ENCODE results near the gene FOXJ3.

The FOXJ3 gene

GRCh38 chr1:42141978-42142377 is 193.1 kb downstream of the FOXJ3 start:
- no peak for DNase-seq

DNA sequence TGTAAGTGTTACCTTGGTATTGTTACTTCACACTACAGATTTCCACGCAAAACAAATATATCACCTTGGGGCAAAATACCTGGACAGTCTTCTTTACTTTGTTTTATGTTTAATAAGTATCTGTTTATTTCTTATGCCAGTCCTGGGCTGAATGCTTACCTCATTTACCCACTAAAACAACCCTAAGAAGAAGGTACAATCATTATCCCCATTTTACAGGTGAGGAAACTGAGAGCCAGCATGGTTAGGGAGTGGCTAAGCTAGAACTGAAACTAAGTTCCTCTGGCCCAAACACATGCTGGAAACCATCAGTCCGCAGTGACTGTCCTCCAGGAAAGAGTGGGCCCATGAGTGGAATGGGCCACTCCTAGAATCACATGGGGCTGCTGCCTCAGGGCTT is 194.8 kb downstream of the FOXJ3 start:
- DNase-seq: no peak

- DNase-seq: no peak
Measured at GRCh38 chr1:42139444-42139843, 195.6 kb downstream of the FOXJ3 start.

DNA sequence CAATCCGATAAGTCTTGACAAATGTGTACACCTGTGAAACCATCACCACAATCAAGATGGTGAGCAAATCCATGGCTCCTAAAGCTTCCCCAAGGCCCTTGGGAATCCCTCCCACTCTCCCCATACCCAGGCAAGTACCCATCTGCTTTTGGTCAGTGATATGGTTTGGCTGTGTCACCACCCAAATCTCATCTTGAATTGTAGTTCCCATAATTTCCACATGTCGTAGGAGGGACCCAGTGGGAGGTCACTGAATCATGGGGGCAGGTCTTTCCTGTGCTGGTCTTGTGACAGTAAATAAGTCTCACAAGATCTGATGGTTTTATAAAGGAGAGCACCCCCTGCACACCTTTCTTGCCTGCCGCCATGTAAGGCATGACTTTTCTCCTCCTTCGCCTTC is 196.4 kb downstream of the FOXJ3 start:
- no peak for DNase-seq

DNA sequence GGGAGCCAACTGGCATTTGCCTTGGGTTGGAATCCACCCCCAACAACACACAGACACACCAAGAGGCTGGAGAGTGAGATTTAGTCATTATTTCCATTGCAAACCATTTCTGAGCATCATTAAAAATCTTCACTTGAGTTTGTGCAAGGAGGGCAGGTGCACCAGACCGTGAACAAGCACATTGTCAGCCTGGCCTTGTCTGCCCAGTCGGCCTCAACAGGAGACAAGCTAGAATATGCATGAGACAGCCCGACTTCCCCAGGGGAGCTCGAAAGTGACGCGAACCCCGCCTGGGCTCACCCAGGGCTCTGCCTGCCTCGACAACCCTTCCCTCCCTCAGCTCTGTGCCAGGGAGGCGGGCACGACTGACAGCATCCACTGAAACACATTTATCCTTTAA is 197.3 kb downstream of the FOXJ3 start:
- DNase-seq: no peak

DNA sequence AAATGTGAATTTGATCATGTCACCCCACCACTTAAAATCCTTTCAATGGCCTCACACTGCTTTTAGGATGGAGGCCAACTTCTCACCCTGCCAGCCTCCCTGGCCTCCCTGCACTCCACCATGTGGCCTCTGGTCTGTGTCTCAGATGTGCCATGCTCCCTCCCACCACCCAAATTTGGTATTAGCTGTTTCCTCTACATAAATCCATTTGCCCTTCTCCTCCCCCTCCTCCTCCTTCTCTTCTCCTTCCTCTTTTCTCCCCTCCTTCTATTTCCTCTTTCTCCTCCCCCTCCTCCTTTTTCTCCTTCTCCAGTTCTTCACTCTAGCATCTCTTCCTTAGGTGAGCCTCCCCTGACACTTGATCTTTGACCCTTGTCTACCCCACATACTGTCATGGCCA is 198.6 kb downstream of the FOXJ3 start:
- no peak for DNase-seq

GRCh38 chr1:42135426-42135825 is 199.6 kb downstream of the FOXJ3 start:
- DNase-seq: no peak

DNA sequence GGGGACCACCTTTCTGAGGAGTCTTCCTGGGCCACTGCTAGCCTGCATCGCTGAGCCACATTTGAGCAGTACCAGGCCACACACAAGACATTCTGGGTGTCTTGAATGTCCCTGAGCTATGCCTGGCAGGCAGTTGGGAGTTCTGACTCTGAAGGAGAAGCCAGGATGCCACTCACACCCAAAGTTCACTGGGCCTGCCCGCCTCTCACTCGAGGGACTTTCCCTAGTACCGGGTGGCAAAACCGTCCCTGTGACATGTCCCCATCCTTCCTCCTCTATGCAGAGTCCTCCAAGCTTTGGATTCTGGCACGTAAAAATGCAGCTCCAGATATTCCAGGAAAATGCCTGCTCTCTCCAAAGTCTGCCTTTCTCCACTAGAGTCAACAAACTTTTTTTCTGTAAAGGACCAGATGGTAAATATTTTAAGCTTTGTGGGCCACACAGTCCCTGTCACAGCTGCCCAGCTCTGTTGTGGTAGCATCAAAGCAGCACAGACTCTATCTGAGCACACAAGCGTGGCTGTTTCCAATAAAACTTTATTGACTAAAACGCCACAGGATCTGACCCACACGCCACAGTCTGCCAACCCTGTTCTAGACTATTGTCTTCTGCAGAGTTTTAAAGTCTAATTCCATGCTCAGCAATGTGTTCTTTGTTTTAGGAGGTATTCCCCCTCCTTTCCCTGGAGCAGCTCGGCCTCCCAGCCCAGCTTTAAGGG is 201.1 kb downstream of the FOXJ3 start:
- DNase-seq: no peak

DNA sequence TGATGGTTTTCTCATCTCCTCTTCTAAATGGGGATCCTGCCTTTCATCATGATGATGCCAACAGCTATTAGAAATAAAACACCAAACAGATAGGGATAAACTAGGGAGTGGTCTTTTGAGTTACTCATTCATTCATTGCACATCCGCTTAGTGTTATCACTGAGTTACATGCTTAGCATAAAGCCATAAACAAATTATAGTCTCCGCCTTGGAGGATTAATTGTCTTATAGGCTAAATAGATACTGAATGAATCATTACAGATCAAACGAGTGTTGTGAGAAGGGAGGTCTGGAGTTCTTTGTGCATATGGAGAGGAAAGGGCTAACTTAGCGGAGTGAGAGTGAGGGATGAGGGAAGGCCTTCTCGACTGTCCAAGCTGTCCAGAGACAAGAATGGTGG is 201.6 kb downstream of the FOXJ3 start:
- no peak for DNase-seq

DNA sequence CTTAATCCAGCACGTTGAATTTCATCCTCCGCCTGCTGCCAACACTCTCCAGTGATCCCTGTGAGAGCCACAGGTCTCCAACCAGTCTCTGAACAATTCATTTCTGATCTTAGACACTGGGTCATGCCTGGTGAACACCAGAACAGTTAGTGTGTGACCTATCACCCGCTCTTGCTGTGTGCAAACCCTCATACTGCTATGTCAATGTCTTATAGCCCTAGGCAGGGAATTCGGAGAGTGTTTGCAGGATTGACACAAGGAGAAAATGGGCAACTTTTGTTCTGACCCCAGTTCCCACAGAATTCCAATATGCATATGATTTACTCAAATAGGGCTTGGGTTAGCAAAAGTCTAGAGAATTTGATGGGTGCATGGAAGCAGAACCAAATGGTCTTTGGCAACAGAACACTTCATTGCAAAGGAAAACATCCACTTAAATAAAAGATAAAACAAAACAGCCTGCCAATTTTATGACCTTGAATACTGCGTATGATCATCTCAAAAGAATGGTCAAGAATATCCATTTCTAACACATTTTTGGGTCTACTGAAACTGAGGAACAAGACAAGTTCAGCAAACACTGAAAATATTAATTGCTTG is 204.9 kb downstream of the FOXJ3 start:
- DNase-seq: no peak

DNA sequence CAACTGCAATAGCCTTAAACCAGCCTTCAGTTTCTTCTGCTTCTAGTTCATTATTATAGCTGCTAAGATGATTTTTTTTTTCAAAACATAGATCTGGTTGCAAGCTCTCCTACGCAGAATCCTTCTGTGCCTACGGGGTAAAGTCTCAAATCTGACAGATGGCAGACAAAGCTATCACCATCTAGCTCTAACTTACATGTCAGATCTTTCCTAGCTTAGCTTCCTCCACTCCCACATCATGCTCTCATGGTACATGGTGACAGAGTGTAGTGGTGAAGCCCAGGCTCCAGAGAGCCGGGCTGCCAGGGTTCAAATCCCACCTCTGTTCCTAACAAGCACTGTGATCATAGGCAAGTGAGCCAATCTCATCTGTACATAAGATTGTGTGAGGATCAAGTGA is 206.1 kb downstream of the FOXJ3 start:
- no peak for DNase-seq

GRCh38 chr1:42128499-42128898 is 206.5 kb downstream of the FOXJ3 start:
- no peak for DNase-seq

- DNase-seq: no peak
Measured at GRCh38 chr1:42127767-42128166, 207.3 kb downstream of the FOXJ3 start.
